Mesenchymal stem cell (in vitro differentiated cells and primary cell): ENCODE measurements around the gene ABCB4.

Experiments used
- DNase-seq: peaks from one replicate; pipeline ENCODE4 v3.0.0-alpha.2; 2013
- H2AFZ ChIP-seq: one replicate; pipeline ENCODE4 v1.6.1; 2013; ENCODE audit warnings: low read depth, mild to moderate bottlenecking, control low read depth, inconsistent platforms, low read length, moderate library complexity
- H2AK5ac ChIP-seq: 2 replicates; pipeline ENCODE4 v1.6.1; 2013; ENCODE audit warnings: low read length, moderate library complexity, mild to moderate bottlenecking, inconsistent platforms; ENCODE audit not compliant: severe bottlenecking
- H2BK120ac ChIP-seq: one replicate; pipeline ENCODE4 v1.6.1; 2013; ENCODE audit warnings: low read depth, mild to moderate bottlenecking, inconsistent platforms, low read length, moderate library complexity
- H2BK12ac ChIP-seq, 2 experiments: one replicate each; pipeline ENCODE4 v1.6.1; 2013; ENCODE audit warnings: inconsistent platforms in 2 of 2, low read length in 2 of 2, mild to moderate bottlenecking in 2 of 2, moderate library complexity in 2 of 2, control low read depth in 1 of 2
- H2BK15ac ChIP-seq: one replicate; pipeline ENCODE4 v1.6.1; 2013; ENCODE audit warnings: mild to moderate bottlenecking, low read depth, inconsistent platforms; ENCODE audit not compliant: poor library complexity, severe bottlenecking
- H2BK5ac ChIP-seq: 2 replicates; pipeline ENCODE4 v1.6.1; 2013; ENCODE audit warnings: low read depth, mild to moderate bottlenecking, low read length, control low read depth, inconsistent platforms; ENCODE audit not compliant: poor library complexity, severe bottlenecking
- H3K14ac ChIP-seq, 2 experiments: one replicate each; pipeline ENCODE4 v1.6.1; 2013; ENCODE audit warnings: inconsistent platforms in 2 of 2, low read length in 2 of 2, control low read depth in 1 of 2, mild to moderate bottlenecking in 1 of 2, moderate library complexity in 1 of 2
- H3K18ac ChIP-seq, 2 experiments: one replicate each; pipeline ENCODE4 v1.6.1; 2013; ENCODE audit warnings: inconsistent platforms in 2 of 2, low read length in 2 of 2, control low read depth in 1 of 2, low read depth in 1 of 2, mild to moderate bottlenecking in 1 of 2
- H3K23ac ChIP-seq, 2 experiments: one replicate each; pipeline ENCODE4 v1.6.1; 2013; ENCODE audit warnings: inconsistent platforms in 2 of 2, low read length in 2 of 2, mild to moderate bottlenecking in 2 of 2, moderate library complexity in 2 of 2, control low read depth in 1 of 2
- H3K27ac ChIP-seq: 2 replicates; pipeline ENCODE4 v1.5.1; 2013; ENCODE audit warnings: mild to moderate bottlenecking, moderate library complexity, low read length, control low read depth, inconsistent platforms; ENCODE audit not compliant: poor library complexity, severe bottlenecking
- H3K27me3 ChIP-seq, 2 experiments: 2 replicates each; pipeline versions ENCODE4 v1.6.1 to v1.7.0; 2013; ENCODE audit warnings: low read length in 2 of 2, mild to moderate bottlenecking in 2 of 2, moderate library complexity in 2 of 2, control low read depth in 1 of 2, inconsistent platforms in 1 of 2; ENCODE audit not compliant: control insufficient read depth in 1 of 2, insufficient read depth in 1 of 2
- H3K36me3 ChIP-seq, 2 experiments: 2 replicates each; pipeline versions ENCODE4 v1.6.1 to v1.7.0; 2013; ENCODE audit warnings: low read length in 2 of 2, control low read depth in 1 of 2, inconsistent platforms in 1 of 2, low read depth in 1 of 2, mild to moderate bottlenecking in 1 of 2; ENCODE audit not compliant: insufficient read depth in 2 of 2, control insufficient read depth in 1 of 2
- H3K4ac ChIP-seq, 2 experiments: one replicate each; pipeline ENCODE4 v1.6.1; 2013; ENCODE audit warnings: inconsistent platforms in 2 of 2, low read length in 2 of 2, mild to moderate bottlenecking in 2 of 2, moderate library complexity in 2 of 2, control low read depth in 1 of 2, low read depth in 1 of 2
- H3K4me1 ChIP-seq: 2 replicates; pipeline ENCODE4 v1.6.1; 2013; ENCODE audit warnings: low read depth, low read length, control low read depth; ENCODE audit not compliant: control insufficient read depth, insufficient read depth
- H3K4me2 ChIP-seq: 2 replicates; pipeline ENCODE4 v1.6.1; 2013; ENCODE audit warnings: low read length, mild to moderate bottlenecking, inconsistent platforms; ENCODE audit not compliant: poor library complexity, severe bottlenecking
- H3K4me3 ChIP-seq, 2 experiments: 2 replicates each; pipeline versions ENCODE4 v1.5.1 to v1.7.0; 2013; ENCODE audit warnings: low read length in 2 of 2, mild to moderate bottlenecking in 2 of 2, control low read depth in 1 of 2, low read depth in 1 of 2; ENCODE audit not compliant: insufficient read depth in 1 of 2
- H3K79me1 ChIP-seq: replicated peaks from 2 replicates; pipeline ENCODE4 v1.6.1; 2013; ENCODE audit warnings: mild to moderate bottlenecking, control low read depth, low read length, inconsistent platforms; ENCODE audit not compliant: poor library complexity, severe bottlenecking
- H3K9ac ChIP-seq: 2 replicates; pipeline ENCODE4 v1.7.0; 2013; ENCODE audit warnings: mild to moderate bottlenecking, low read length, moderate library complexity
- H3K9me3 ChIP-seq: 2 replicates; pipeline ENCODE4 v1.7.0; 2013; ENCODE audit warnings: mild to moderate bottlenecking, low read length; ENCODE audit not compliant: control insufficient read depth
- H4K8ac ChIP-seq: one replicate; pipeline ENCODE4 v1.6.1; 2013; ENCODE audit warnings: inconsistent platforms, mild to moderate bottlenecking, low read length, moderate library complexity
- H4K91ac ChIP-seq: one replicate; pipeline ENCODE4 v1.6.1; 2013; ENCODE audit warnings: mild to moderate bottlenecking, low read length, inconsistent platforms
- WGBS: methylation state at CpG from one replicate; pipeline ENCODE4 v1.1.7; 2013; ENCODE audit warnings: mixed read lengths; 5-methylcytosine and 5-hydroxymethylcytosine counted together

ABCB4 gene

DNA sequence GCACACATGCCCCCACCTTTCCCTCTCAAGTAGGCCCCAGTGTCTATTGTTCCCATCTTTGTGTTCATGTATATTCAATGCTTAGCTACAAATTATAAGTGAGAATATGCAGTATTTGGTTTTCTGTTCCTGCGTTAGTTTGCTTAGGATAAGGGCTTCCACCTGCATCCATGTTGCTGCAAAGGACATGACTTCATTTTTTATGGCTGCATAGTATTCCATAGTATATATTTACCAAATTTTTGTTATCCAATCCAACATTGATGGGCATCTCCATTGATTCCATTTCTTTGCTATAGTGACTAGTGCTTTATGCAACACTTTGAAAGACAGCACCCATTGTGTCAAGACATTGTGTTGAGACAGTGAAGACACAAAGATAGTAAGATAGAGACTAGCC, 19.0 kb upstream of the ABCB4 start:
- Histone ChIP-seq H2BK12ac (no peak overlapping the region), H3K4me1 (no peaks in the 10 kb centered on the region), H3K27ac (no peak overlapping the region), H2BK120ac (no peak overlapping the region), H2BK15ac (no peak overlapping the region), H3K4me3 (no peak overlapping the region), H3K36me3 (no peaks in the 10 kb centered on the region), H2BK5ac (no peak overlapping the region), H2AFZ (no peak overlapping the region), H4K8ac (no peak overlapping the region), H3K9ac (no peak overlapping the region), H4K91ac (no peak overlapping the region), H3K27me3 (no peaks in the 10 kb centered on the region), H2AK5ac (no peak overlapping the region), H3K4me2 (no peak overlapping the region), H3K79me1 (no peaks in the 10 kb centered on the region), H3K4ac (no peak overlapping the region), H3K14ac (no peak overlapping the region), H3K9me3 (no peaks in the 10 kb centered on the region), H3K18ac (no peak overlapping the region), H3K23ac (no peak overlapping the region)
- WGBS: no CpG with 5 or more reads among the region's 1 CpG
- DNase-seq: no peak

DNA sequence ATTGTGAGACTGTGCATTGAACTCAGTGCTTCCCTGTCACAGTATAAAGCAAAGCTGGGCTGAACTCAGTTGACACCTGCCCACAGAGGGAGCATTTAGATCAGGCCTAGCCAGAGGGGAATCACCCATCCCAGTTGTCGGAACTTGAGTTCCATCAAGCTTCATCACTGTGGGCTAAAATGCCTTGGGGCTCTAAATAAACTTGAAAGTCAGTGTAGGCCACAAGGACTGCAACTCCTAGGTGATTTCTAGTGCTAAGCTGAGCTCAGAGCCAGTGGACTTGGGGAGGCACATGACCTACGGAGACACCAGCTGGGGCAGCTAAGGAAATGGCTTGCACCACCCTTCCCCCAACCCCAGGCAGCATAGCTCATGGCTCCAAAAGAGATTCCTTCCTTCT, 7.7 kb upstream of the ABCB4 start:
- Histone ChIP-seq H3K4me1 (no peaks in the 10 kb centered on the region), H3K23ac (no peak overlapping the region), H4K91ac (no peak overlapping the region), H2BK15ac (no peak overlapping the region), H3K36me3 (no peaks in the 10 kb centered on the region), H3K27me3 (no peaks in the 10 kb centered on the region), H3K4me3 (no peak overlapping the region), H2AK5ac (no peak overlapping the region), H3K4ac (no peak overlapping the region), H3K9ac (no peak overlapping the region), H3K18ac (no peak overlapping the region), H3K9me3 (no peaks in the 10 kb centered on the region), H3K4me2 (no peak overlapping the region), H3K14ac (no peak overlapping the region), H2AFZ (no peak overlapping the region), H3K79me1 (no peaks in the 10 kb centered on the region), H2BK12ac (no peak overlapping the region), H2BK5ac (no peak overlapping the region), H2BK120ac (no peak overlapping the region), H4K8ac (no peak overlapping the region), H3K27ac (no peak overlapping the region)
- 83% methylated on average over 2 of the region's 2 CpGs for WGBS
- no peak for DNase-seq

DNA sequence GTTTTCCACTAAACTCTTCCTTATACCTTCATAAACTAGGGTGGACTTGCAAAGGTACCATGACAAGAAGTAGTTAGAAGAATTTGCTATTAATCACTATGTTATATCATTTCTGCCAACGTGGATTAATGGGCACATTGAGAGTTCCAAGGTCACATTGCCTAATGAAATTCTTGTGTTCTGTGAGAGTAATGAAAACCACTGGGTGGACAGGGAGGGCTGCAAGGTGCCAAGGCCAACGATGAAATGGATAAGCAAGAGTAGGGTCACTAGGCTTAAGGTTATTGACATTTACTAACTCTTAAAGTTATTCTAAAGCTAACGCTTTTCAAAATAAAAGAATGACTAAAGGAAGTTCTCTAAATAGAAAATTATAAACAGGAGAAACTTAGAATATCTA, 6.6 kb upstream of the ABCB4 start:
- no peak overlapping the region for H3K18ac ChIP-seq
- no peak overlapping the region for H3K27ac ChIP-seq
- H3K9me3 ChIP-seq: no peaks in the 10 kb centered on the region
- no peak overlapping the region for H2BK5ac ChIP-seq
- DNase-seq: no peak
- H4K8ac ChIP-seq: no peak overlapping the region
- H3K4me1 ChIP-seq: no peaks in the 10 kb centered on the region
- H2BK12ac ChIP-seq: no peak overlapping the region
- H2AFZ ChIP-seq: no peak overlapping the region
- H3K14ac ChIP-seq: no peak overlapping the region
- H3K4me3 ChIP-seq: no peak overlapping the region
- H3K79me1 ChIP-seq: no peaks in the 10 kb centered on the region
- H3K9ac ChIP-seq: no peak overlapping the region
- H2AK5ac ChIP-seq: no peak overlapping the region
- H3K4ac ChIP-seq: no peak overlapping the region
- H2BK15ac ChIP-seq: no peak overlapping the region
- no peaks in the 10 kb centered on the region for H3K36me3 ChIP-seq
- H2BK120ac ChIP-seq: no peak overlapping the region
- H4K91ac ChIP-seq: no peak overlapping the region
- H3K4me2 ChIP-seq: no peak overlapping the region
- H3K23ac ChIP-seq: no peak overlapping the region
- 36% methylated on average over 1 of the region's 3 CpGs for WGBS
- H3K27me3 ChIP-seq: peaks cover under 1 to 2% of the 10 kb centered on the region in 2 experiments

DNA sequence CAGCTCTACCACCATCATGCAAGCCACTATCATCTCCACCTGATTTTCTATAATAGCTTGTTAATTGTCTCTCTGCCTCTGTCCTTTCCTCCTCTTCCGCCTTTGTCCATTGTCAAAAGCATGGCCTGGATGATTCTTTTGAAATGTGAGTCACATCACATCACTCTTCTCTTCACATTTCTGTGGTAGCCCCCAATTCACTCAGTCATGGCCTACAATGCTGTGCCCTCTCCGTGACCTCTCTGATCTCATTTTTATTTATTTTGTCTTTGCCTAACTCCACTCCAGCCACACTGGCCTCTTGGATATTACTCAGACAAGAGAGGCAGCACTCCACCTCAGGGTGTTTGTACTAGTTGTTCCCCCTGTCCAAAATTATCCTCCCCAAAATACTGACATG, 4.9 kb upstream of the ABCB4 start:
- peaks cover 4% of the 10 kb centered on the region for H3K4me1 ChIP-seq
- no peak overlapping the region for H2BK15ac ChIP-seq
- H3K9me3 ChIP-seq: no peaks in the 10 kb centered on the region
- DNase-seq: no peak
- H3K79me1 ChIP-seq: no peaks in the 10 kb centered on the region
- no peak overlapping the region for H3K4ac ChIP-seq
- no peak overlapping the region for H3K9ac ChIP-seq
- no peak overlapping the region for H3K23ac ChIP-seq
- H2AK5ac ChIP-seq: no peak overlapping the region
- no peak overlapping the region for H3K4me2 ChIP-seq
- H3K27ac ChIP-seq: no peak overlapping the region
- no peak overlapping the region for H2AFZ ChIP-seq
- H3K27me3 ChIP-seq: peaks cover 11 to 13% of the 10 kb centered on the region in 2 experiments
- H3K4me3 ChIP-seq: no peak overlapping the region
- no peaks in the 10 kb centered on the region for H3K36me3 ChIP-seq
- H4K91ac ChIP-seq: no peak overlapping the region
- H4K8ac ChIP-seq: no peak overlapping the region
- no peak overlapping the region for H2BK5ac ChIP-seq
- H2BK12ac ChIP-seq: no peak overlapping the region
- no peak overlapping the region for H2BK120ac ChIP-seq
- no peak overlapping the region for H3K18ac ChIP-seq
- no peak overlapping the region for H3K14ac ChIP-seq
- 85% methylated on average over 2 of the region's 2 CpGs for WGBS
